ENCODE measurements around the gene VEPH1. TPM values are rescaled to one million over a fixed set of nuclear protein-coding genes. Genes with fewer than 3 reads are reported as not detected.

Gene VEPH1
- polyA plus RNA-seq, 2 of the 4 experiments (the other 2 are of a cell fraction): 0.04 to 0.16 TPM

GRCh38 chr3:157249606-157250005 is 253.6 kb downstream of the VEPH1 start:
- WGBS (ENCODE audit: missing lambda C conversion rate): 91% methylated on average over 5 of the region's 5 CpGs
- DNase-seq (ENCODE audit: low read depth in 1 of 2, low spot score in 1 of 2) (no peak), FAIRE-seq (no peak), ATAC-seq (no peak)
- ChIA-PET POLR2A (no interaction called here), CTCF (no interaction called here)
- no peak overlapping the region for H3K27ac ChIP-seq
- H3K4me3 ChIP-seq: no peak overlapping the region
- no peak overlapping the region for H3K4me2 ChIP-seq
- peaks cover 9% of the 10 kb centered on the region; the same call in 2 of the 3 replicates for H3K4me1 ChIP-seq
- no peaks in the 10 kb centered on the region for H3K9me3 ChIP-seq
- TF ChIP-seq TFCP2L1 (CRISPR knock-in tag; IDR thresholded peaks at IDR 0.05): no peak

- no peak for FAIRE-seq
- no peak for TF ChIP-seq RFX5 (IDR thresholded peaks at IDR 0.05)
- TF ChIP-seq FOSL2 (IDR thresholded peaks at IDR 0.05): no peak
- TF ChIP-seq FOSL2 (CRISPR knock-in tag; IDR thresholded peaks at IDR 0.05): 0 out of 2 replicates have a peak, but pooled peaks have one; percentile 28
- no peak overlapping the region for H3K4me3 ChIP-seq
- H3K27ac ChIP-seq: peak overlapping the region in 1 of 2 experiments; percentile 46; a peak in 1 of 6 replicates
- ChIA-PET CTCF (no interaction called here), POLR2A (no interaction called here)
- H3K4me2 ChIP-seq: peak overlapping the region; percentile 57
- peak; percentile 10 to 27 for DNase-seq (ENCODE audit: low read depth in 1 of 2, low spot score in 1 of 2)
- peaks cover 9% of the 10 kb centered on the region; the same call in 2 of the 3 replicates for H3K4me1 ChIP-seq
- no peaks in the 10 kb centered on the region for H3K9me3 ChIP-seq
- 32% methylated on average over 5 of the region's 5 CpGs for WGBS (ENCODE audit: missing lambda C conversion rate)
- peak; percentile 66 for ATAC-seq
Measured at GRCh38 chr3:157248590-157249422, 254.4 kb downstream of the VEPH1 start.

- no peak for ATAC-seq
- ChIA-PET POLR2A (no interaction called here), CTCF (no interaction called here)
- FAIRE-seq: no peak
- no peak overlapping the region for H3K4me3 ChIP-seq
- no peak overlapping the region for H3K27ac ChIP-seq
- WGBS (ENCODE audit: missing lambda C conversion rate): 86% methylated on average over 1 of the region's 1 CpG
- DNase-seq (ENCODE audit: low read depth in 1 of 2, low spot score in 1 of 2): no peak
- TF ChIP-seq FOSL2 (IDR thresholded peaks at IDR 0.05): no peak
- TF ChIP-seq FOSL2 (CRISPR knock-in tag; IDR thresholded peaks at IDR 0.05): no peak
- TF ChIP-seq KDM5A (IDR thresholded peaks at IDR 0.05): no peak
- no peak for TF ChIP-seq MYC (IDR thresholded peaks at IDR 0.05; ENCODE audit: borderline replicate concordance, low read length)
- H3K4me2 ChIP-seq: no peak overlapping the region
- H3K9me3 ChIP-seq: no peaks in the 10 kb centered on the region
- H3K4me1 ChIP-seq: peaks cover 9% of the 10 kb centered on the region; the same call in 2 of the 3 replicates
Measured at GRCh38 chr3:157247391-157247790, 255.8 kb downstream of the VEPH1 start.

- FAIRE-seq: no peak
- no peak for DNase-seq (ENCODE audit: low read depth in 1 of 2, low spot score in 1 of 2)
- Histone ChIP-seq H3K9me3 (no peaks in the 10 kb centered on the region), H3K4me3 (no peak overlapping the region), H3K4me2 (no peak overlapping the region), H3K27ac (no peak overlapping the region), H3K4me1 (no peaks in the 10 kb centered on the region)
- CTCF ChIA-PET: no interaction called here
- ATAC-seq: no peak
- 48% methylated on average over 1 of the region's 1 CpG for WGBS (ENCODE audit: missing lambda C conversion rate)
- POLR2A ChIA-PET: no interaction called here
- TF ChIP-seq POLR2AphosphoS2 (conservative IDR thresholded peaks at IDR 0.05; ENCODE audit: low read length) (no peak), NPAS2 (CRISPR knock-in tag; IDR thresholded peaks at IDR 0.05; ENCODE audit: borderline replicate concordance) (no peak), RNF2 (IDR thresholded peaks at IDR 0.05; ENCODE audit: borderline replicate concordance, low read depth) (no peak), HMGXB4 (CRISPR knock-in tag; IDR thresholded peaks at IDR 0.05; ENCODE audit: borderline replicate concordance) (no peak), FOXS1 (CRISPR knock-in tag; IDR thresholded peaks at IDR 0.05) (no peak)
Measured at GRCh38 chr3:157242836-157243235, 260.4 kb downstream of the VEPH1 start.

- TF ChIP-seq POLR2AphosphoS2 (conservative IDR thresholded peaks at IDR 0.05; ENCODE audit: low read length) (no peak), NPAS2 (CRISPR knock-in tag; IDR thresholded peaks at IDR 0.05; ENCODE audit: borderline replicate concordance) (no peak), CTCF (IDR thresholded peaks at IDR 0.05) (no peak), ESRRA (IDR thresholded peaks at IDR 0.05; ENCODE audit: borderline replicate concordance, low read length) (no peak), CBX2 (IDR thresholded peaks at IDR 0.05; ENCODE audit: borderline replicate concordance, low read depth) (no peak), ZSCAN20 (CRISPR knock-in tag; IDR thresholded peaks at IDR 0.05) (no peak), FOXS1 (CRISPR knock-in tag; IDR thresholded peaks at IDR 0.05) (no peak), PHF8 (IDR thresholded peaks at IDR 0.05; ENCODE audit: borderline replicate concordance, low read depth) (no peak), CBX8 (IDR thresholded peaks at IDR 0.05) (no peak), POLR2A (IDR thresholded peaks at IDR 0.05; ENCODE audit: low read length) (no peak), ZFP36 (IDR thresholded peaks at IDR 0.05; ENCODE audit: borderline replicate concordance, partially characterized antibody) (no peak), HOXA7 (CRISPR knock-in tag; IDR thresholded peaks at IDR 0.05) (no peak), MAFK (IDR thresholded peaks at IDR 0.05; ENCODE audit: partially characterized antibody) (no peak), SREBF2 (IDR thresholded peaks at IDR 0.05) (no peak)
- ChIA-PET POLR2A (no interaction called here), CTCF (interaction anchor here (1.0 kb wide), 1 partner anchor 125 kb away, joined by 3 read pairs; no protein-coding TSS in a partner anchor)
- no peak overlapping the region for H3K4me2 ChIP-seq
- DNase-seq (ENCODE audit: low read depth in 1 of 2, low spot score in 1 of 2) (no peak), ATAC-seq (no peak), FAIRE-seq (no peak)
- no peaks in the 10 kb centered on the region for H3K4me1 ChIP-seq
- no peak overlapping the region for H3K4me3 ChIP-seq
- no peaks in the 10 kb centered on the region for H3K9me3 ChIP-seq
- 78% methylated on average over 4 of the region's 4 CpGs for WGBS (ENCODE audit: missing lambda C conversion rate)
- H3K27ac ChIP-seq: no peak overlapping the region
Measured at GRCh38 chr3:157241599-157241998, 261.6 kb downstream of the VEPH1 start.

Data from A549 (cell line).